ENCODE results near the gene SLC30A3.
A peak's percentile ranks its signal among the peaks of the same experiment; 100 is the strongest.

The SLC30A3 gene

GRCh38 chr2:27217173-27218121 is 45.4 kb downstream of the SLC30A3 start, which contains the start of gene CAD:
TSS of gene CAD (plus strand) at chr2:27217369. CDS start at chr2:27217552, 183 bp downstream.
- Histone ChIP-seq H3K9me2 (replicated peaks; ENCODE audit: control insufficient read depth, low read length) (no peaks in the 10 kb centered on the region), H3F3A (ENCODE audit: control insufficient read depth, insufficient read depth) (peaks cover 22% of the 10 kb centered on the region), H4K20me1 (ENCODE audit: control insufficient read depth, insufficient read depth, low read depth, low read length) (no peaks in the 10 kb centered on the region), H3K4me2 (ENCODE audit: low read length) (peak within 1 kb of the TSS; percentile 98), H3K79me2 (ENCODE audit: control insufficient read depth, low read length) (peaks cover 49% of the 10 kb centered on the region), H3K27ac (ENCODE audit: low read depth, low read length) (peak within 1 kb of the TSS; percentile 78), H3K9me3 (ENCODE audit: control insufficient read depth, insufficient read depth, low read length) (no peaks in the 10 kb centered on the region), H3K36me3 (ENCODE audit: control insufficient read depth, low read length) (peaks cover 89% of the 10 kb centered on the region), H3K4me3 (ENCODE audit: low read length) (peak within 1 kb of the TSS; percentile 92), H3K27me3 (ENCODE audit: control insufficient read depth, low read length) (no peaks in the 10 kb centered on the region), H3K4me1 (ENCODE audit: control insufficient read depth, low read length) (peaks cover 50% of the 10 kb centered on the region)
- no peak for TF ChIP-seq EZH2phosphoT487 (IDR thresholded peaks at IDR 0.05; ENCODE audit: borderline replicate concordance, low read length)
- TF ChIP-seq CTCF (IDR thresholded peaks at IDR 0.05; ENCODE audit: low read depth, low read length, poor library complexity, severe bottlenecking), result peak; percentile 22

DNA sequence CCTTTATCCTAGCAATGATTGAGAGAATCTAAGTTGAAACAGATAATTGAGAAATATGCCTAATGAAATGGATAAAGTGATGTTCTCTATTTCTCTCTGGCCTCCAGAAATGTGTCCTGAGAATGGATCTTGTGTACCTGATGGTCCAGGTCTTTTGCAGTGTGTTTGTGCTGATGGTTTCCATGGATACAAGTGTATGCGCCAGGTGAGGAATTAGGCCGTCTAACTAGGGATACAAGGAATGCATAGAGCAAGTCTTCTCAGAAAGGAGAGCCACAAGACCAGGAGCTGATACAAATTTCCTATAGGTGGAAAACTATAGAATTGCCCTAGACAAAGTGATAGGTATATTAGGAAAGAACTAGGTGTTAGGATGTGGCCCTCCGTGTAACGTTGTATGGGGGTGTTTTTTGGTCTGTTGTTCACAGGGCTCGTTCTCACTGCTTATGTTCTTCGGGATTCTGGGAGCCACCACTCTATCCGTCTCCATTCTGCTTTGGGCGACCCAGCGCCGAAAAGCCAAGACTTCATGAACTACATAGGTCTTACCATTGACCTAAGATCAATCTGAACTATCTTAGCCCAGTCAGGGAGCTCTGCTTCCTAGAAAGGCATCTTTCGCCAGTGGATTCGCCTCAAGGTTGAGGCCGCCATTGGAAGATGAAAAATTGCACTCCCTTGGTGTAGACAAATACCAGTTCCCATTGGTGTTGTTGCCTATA is 46.3 kb downstream of the SLC30A3 start:
- H4K20me1 ChIP-seq (ENCODE audit: control insufficient read depth, insufficient read depth, low read depth, low read length), result no peaks in the 10 kb centered on the region
- TF ChIP-seq EZH2phosphoT487 (IDR thresholded peaks at IDR 0.05; ENCODE audit: borderline replicate concordance, low read length), result no peak
- no peak for TF ChIP-seq CTCF (IDR thresholded peaks at IDR 0.05; ENCODE audit: low read depth, low read length, poor library complexity, severe bottlenecking)
- no peaks in the 10 kb centered on the region for H3K27me3 ChIP-seq (ENCODE audit: control insufficient read depth, low read length)
- peaks cover 83% of the 10 kb centered on the region for H3K36me3 ChIP-seq (ENCODE audit: control insufficient read depth, low read length)
- peak overlapping the region; percentile 92 for H3K4me3 ChIP-seq (ENCODE audit: low read length)
- no peak overlapping the region for H3K27ac ChIP-seq (ENCODE audit: low read depth, low read length)
- H3K79me2 ChIP-seq (ENCODE audit: control insufficient read depth, low read length), result peaks cover 52% of the 10 kb centered on the region
- H3K4me1 ChIP-seq (ENCODE audit: control insufficient read depth, low read length), result peaks cover 50% of the 10 kb centered on the region
- peaks cover 22% of the 10 kb centered on the region for H3F3A ChIP-seq (ENCODE audit: control insufficient read depth, insufficient read depth)
- H3K4me2 ChIP-seq (ENCODE audit: low read length), result peak overlapping the region; percentile 98
- no peaks in the 10 kb centered on the region for H3K9me3 ChIP-seq (ENCODE audit: control insufficient read depth, insufficient read depth, low read length)
- no peaks in the 10 kb centered on the region for H3K9me2 ChIP-seq (replicated peaks; ENCODE audit: control insufficient read depth, low read length)

- TF ChIP-seq CTCF (IDR thresholded peaks at IDR 0.05; ENCODE audit: low read depth, low read length, poor library complexity, severe bottlenecking), result no peak
- no peak for TF ChIP-seq EZH2phosphoT487 (IDR thresholded peaks at IDR 0.05; ENCODE audit: borderline replicate concordance, low read length)
- no peaks in the 10 kb centered on the region for H4K20me1 ChIP-seq (ENCODE audit: control insufficient read depth, insufficient read depth, low read depth, low read length)
- no peak overlapping the region for H3K4me2 ChIP-seq (ENCODE audit: low read length)
- H3K79me2 ChIP-seq (ENCODE audit: control insufficient read depth, low read length), result peaks cover 57% of the 10 kb centered on the region
- no peaks in the 10 kb centered on the region for H3K9me3 ChIP-seq (ENCODE audit: control insufficient read depth, insufficient read depth, low read length)
- no peak overlapping the region for H3K27ac ChIP-seq (ENCODE audit: low read depth, low read length)
- no peaks in the 10 kb centered on the region for H3K27me3 ChIP-seq (ENCODE audit: control insufficient read depth, low read length)
- no peaks in the 10 kb centered on the region for H3K9me2 ChIP-seq (replicated peaks; ENCODE audit: control insufficient read depth, low read length)
- H3F3A ChIP-seq (ENCODE audit: control insufficient read depth, insufficient read depth), result peaks cover 22% of the 10 kb centered on the region
- peaks cover 59% of the 10 kb centered on the region for H3K4me1 ChIP-seq (ENCODE audit: control insufficient read depth, low read length)
- H3K4me3 ChIP-seq (ENCODE audit: low read length), result no peak overlapping the region
- peaks cover 73% of the 10 kb centered on the region for H3K36me3 ChIP-seq (ENCODE audit: control insufficient read depth, low read length)
Measured at GRCh38 chr2:27214941-27215340, 47.9 kb downstream of the SLC30A3 start.

All from DOHH2 (cell line).